HUDEP-2 (cell line): ENCODE data around the gene COL21A1.

Experiments
- DNase-seq, 76 experiments: peaks; one replicate each; lab custom pipeline; 2025; ENCODE audit not compliant: unreplicated experiment in 76 of 76; lab: John Stamatoyannopoulos, UW

Gene COL21A1

DNA sequence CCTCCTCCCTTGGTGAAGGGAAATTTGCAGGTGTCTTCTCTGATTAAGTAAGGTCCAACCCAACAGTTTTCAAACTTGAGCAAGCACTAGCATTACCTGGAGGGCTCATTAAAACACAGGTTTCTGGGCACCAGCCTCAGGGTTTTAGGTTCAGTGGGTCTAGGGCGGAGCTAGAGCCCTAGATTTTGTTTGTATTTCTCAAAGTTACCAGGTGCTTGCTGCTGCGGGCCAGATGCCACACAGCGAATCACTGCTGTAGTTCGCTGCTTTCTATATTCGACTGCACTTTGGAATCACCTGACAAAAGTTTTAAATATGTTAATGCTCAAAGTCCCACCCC is 869 bp downstream of the COL21A1 start:
- DNase-seq: no peak

DNA sequence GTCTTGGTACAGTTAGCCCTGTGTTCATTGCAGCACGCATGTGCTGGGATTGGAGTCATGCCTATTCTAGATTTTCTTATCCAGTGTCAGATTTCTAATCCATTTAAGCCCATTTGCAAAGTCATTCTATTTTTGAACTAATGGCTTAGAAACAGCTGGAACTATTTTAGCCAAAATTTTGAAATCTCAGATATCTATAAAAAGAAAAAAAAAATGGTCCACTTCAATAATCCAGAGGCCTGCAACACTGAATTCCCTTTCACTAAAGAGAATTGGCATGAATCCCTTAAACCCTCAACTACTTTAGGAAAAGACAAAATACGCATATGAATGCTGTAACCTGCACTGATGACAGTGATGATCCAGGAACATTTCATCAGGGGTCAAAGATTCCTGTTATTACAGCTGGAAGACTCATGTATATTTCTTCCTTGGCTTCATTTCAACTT is 1.5 kb downstream of the COL21A1 start:
- DNase-seq: no peak

DNA sequence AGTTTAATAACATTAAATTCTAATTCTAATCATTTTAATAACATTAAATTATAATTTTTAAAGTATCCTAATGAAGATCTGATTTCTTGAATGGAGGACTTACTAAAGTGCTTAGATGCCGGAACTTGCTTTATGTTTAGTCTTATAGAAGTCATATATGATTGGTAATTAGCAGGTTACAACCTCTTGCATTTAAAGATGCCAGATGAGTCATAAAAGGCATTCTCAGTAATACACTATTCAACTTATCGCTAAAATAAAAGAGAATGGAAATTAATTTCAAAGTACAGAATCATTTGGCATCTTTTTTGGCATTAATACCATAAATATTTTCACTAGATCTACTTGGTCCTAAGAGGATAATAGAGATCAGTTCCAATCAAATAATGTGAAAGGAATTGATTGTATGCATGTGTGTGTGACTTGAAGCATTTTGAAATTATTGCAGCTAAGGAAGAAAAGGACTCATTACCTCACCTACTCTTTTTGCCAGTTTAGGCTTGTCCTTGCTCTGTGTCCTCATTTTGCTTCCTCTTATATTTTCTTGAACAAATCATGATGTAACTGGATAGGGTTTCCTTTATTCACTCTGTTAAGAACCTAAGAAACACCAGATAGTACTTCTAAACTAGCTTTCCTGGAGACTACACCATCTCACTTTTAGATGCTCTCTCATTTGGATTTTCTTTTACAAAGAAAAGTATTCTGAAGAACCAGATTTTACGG is 2.7 kb downstream of the COL21A1 start:
- DNase-seq: no peak

DNA sequence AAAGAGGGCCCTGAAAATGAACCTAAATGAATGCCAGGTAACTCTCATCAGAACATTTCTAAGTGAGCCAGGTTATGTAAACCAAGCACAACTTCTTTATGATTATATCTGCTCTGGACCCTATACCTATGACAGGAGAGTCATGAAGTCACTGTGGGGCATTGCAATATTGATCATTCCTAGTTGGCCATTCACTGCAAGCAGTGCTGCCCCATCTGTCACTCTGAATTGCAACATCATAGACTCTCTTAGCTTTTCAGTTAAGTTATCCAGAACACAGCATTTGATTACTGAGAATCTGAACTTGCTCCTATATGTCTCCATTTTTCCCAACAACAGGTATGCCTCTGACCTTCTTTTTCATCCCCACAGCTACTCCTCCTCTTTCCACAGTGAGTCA is 3.3 kb downstream of the COL21A1 start:
- no peak for DNase-seq

DNA sequence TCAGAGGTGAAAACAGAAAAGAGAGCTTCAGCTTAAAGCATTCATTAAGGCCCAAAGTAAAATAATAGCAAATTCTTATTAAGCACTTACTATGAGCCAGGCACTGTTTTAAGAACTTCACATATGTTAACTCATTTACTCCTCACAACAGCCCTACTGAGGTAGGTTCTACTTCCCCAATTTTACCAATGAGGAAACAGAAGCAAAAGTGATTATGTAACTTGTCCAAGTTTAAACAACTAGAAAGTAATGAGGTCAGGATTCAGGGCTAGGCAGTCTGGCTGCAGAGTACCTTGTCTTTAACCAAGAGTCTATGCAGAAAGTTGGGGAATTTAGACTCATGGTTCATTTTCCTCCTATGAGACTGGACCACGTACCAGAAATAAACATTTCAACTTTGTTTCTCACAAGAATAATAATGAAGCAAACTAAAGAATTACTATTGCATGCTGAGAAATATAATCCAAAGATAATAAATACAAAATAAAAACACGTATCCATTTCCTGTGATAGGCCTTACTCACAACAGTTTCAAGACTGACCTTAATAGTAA is 3.8 kb downstream of the COL21A1 start:
- DNase-seq: no peak

DNA sequence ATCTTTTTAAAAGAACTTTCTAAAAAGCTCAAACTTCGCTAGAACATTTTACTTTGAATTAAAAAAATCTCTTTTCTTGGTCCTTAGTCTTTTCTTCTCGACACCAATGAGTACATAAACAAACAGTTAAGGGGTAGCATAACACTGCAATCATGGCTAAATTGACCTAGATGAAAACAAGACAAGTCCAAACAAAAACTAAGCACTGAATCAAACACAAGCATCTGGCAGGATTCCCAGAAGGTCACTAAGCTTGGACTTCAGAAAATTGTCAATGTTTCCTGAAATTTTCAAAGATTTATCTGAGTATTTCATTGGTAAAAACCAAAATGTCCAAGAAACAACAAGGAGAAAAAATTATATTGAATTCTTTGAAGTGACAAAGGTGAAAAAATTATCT is 5.0 kb downstream of the COL21A1 start:
- no peak for DNase-seq

DNA sequence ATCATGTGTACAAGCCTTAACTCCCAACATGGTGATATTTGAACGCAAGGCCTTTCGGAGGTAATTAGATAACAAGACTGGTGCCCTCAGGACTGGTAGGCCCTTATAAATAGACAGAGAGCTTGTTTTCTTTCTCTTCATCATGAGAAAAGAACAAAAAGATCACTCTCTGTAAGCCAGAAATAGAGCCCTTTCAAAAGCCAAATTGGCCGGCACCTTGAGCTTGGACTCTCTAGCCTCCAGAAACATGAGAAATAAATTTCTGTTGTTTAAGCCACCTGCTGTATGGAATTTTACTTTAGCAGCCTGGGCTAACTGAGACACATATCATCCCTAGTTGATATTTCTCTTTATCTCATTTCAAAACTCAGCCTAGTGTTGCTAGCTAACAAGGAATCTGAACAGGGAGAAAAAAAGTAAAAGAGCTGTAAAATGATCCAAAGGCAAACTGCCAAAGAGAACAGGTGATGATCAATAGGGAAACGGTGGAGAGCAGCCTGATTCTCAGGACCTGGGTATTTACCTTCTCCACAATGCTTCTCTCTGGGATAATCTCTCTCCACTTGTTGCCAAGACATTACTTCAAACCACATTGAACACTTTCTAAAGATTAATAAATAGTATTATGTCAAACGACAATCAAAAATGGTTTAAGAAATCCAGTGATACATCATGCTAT is 6.1 kb downstream of the COL21A1 start:
- no peak for DNase-seq

DNA sequence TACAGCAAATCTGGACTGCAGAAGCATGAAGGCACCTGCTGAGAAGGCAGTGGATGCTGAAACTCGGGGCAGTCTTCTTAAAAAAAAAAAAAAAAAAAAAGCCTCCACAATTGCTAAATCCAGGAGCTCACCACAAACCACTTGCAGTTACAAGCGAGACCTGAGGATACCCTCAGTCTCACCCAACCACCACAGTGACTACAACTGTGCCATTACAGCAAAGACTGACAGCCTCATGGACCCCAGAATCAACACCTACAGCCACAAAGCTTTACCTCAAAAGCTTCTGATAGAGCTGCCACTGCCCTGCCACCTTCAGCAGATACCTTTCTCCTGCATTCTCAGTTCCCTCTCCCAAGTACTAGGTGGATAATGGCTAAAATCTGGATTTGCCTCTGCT is 9.0 kb downstream of the COL21A1 start:
- DNase-seq: no peak

DNA sequence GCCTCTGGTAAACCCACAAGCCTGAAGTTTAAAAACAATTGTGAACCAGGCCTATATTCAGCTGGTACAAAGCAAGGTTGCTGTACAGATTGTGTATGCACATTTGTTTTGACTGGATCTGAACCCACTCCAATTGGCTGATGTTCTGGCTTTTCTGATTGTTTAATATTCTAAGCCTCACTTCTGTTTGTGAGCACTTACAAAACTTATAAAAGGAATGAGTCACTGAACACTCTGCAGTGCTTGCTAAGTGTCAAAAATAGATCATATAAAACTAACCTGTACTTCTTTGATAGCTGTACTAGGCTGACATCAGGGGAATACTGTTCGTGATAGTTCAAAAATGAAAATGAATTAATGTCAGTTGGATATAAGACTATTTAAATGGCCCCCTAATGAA is 12.1 kb downstream of the COL21A1 start:
- no peak for DNase-seq

DNA sequence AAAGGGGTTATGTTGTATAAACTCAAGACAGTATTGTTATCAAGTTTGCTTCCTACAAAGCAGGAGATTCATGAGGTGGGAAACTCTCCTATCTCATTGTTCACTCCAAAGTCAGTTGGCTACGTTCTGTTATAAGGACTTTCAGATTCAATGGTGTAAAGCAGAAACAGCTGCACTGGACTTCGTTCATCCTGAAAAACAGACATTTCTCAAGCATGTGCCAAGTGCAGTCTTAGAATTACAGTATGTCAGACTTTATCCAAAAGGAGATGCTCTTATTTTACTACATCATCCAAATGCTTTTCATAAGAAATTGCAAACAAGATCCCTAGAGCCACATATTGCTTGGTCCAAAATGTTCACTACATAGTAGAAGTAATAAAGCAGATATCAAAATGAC is 14.9 kb downstream of the COL21A1 start:
- DNase-seq: no peak

DNA sequence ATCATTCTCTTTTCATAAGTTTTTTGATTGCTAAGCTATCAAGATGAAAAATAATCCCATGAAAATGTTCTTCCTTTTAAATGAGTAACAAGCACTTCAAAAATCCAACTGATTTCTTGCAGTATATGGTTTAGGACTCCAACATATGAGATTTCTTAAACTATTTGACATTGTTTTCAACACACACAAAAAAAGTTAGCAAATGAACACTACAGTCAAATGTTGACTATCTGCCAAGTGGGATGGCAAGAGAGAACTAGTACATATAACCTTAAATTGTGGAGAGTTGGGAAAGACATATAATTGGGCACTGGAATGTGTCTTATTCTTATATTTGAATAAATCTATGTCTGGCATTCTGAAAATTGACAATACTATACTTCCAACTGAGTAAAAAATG is 15.6 kb downstream of the COL21A1 start:
- no peak for DNase-seq

DNA sequence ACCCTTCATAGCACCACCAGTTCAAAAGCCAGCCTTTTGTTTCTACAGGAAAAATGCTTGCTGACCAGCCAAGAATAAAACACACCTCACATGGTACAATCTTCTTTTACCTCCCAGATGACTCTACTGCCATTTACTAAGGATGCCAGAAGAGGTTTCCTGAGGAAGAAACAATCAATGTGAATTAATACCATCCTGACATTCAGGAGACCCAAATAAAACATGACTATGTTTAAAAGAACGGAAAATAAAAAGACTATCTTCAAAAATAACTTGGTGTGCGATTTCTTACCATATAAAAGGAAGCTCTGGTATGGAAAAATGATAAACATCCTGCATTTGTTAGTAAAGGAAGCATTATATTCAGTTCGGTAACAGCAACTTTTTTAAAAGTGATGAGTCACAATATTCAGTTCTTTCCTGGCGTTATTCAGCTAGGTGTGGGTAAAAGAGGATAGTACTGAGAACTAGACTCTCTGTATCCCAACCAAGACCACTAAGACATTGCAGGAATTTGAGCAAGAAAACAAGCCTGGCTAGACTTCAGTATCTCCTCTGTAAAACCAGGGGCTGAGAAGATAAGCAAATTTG is 16.3 kb downstream of the COL21A1 start:
- no peak for DNase-seq

DNA sequence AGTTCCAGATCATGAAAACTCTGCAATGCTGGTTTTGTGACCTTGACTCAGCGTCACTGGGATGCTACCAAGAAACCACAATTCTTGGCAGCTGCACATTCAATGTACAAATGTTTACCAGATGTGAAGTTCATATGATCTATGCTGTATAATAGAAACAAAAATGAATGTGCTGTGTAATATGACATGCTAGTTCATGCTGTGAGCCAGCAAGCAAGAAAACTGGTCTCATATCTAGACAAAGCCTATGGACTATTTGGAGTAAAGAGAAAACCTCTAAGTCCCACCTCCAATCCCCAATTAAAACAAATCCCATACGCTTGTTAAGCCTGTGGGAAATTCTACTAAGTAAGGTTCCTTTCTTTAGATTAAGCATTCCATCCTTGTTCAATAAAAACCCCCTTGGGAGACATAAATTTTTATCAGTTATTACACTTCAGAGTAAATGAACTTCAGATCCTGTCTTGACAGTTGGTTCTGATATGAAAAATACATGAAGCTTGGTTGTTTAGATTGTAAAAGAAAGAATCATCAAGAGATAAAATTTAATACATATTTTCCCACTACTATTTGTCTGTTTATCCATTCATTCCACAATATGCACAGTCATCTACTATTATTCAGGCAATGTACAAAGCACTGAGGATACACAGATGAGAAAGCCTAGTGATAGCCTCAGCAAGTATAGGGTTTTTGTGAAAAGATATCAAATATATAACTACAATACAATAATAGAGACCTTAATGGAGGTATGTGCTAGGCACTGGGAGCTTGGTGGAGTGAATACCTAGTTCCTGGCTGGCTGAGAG is 20.1 kb downstream of the COL21A1 start:
- no peak for DNase-seq

DNA sequence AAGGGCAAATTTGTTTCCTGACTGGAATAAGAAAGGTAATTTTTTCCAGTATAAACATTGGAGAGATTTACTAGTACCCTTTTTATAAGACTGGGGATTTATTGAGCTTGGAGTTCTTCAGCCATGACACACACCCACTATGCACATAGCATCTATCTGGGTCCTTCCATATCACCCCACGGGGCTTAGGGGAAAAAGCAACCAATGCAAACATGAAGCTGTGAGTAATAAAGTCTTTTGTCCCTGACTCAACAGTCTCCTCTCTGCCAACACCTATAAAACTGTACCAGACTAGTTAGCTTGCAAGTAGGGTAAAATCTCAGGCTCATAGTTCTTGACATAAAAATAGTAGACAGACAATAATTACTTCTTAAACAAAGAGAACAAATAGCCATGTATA is 23.4 kb downstream of the COL21A1 start:
- no peak for DNase-seq

DNA sequence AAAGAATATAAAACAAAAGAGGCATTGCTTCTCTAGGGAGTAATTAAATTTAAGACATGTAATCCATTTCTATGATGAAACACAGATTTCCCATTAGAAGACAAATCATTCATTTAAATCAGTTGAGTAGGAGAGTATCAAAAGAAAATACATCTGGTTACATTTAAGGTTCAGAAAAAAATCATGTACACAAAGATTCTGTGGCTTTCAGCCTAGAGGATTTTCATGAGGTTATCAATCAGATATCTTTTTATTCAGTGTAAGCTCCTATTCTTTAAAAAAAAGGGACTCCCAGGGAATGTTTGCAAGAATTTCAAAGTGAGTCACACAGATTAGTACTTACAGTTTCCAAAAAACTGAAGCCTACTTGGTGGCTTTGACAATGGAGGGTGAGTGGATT is 24.9 kb downstream of the COL21A1 start:
- no peak for DNase-seq

DNA sequence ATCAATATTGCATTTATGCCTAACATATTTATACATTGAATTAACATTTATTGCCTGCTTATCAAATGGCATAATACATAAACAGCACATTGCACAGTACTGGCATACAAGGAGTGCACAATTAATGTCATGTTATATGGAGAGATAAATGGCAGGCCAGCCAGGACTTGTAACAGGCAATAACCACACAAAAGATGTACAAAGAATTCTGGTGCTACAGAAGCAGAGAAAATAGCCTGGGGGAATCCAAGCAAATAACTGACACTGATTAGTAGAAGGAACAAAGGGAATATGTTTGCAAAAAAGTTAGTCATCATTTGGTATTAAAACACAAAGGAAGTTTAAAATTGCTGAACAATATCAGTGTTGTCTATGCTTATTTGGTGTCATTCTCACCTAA is 27.3 kb downstream of the COL21A1 start:
- DNase-seq: no peak

DNA sequence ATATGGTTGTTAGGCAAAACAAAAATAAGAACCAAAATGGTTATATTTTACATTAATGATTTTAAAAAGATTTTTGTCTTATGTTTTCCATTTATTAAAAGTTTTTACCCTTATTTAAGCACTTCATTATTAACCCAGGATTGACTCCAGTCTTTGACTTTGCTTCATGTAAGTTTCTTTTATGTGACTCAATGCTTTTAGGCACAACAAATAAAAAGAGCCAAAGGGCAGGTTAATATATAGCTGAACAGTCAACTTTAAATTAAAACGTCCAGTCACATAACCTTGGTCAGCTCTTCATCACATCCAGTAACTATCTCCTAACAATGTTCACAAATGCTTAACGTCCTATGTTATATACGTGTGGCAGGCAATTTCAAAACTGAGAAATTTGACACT is 32.7 kb downstream of the COL21A1 start:
- DNase-seq: no peak

DNA sequence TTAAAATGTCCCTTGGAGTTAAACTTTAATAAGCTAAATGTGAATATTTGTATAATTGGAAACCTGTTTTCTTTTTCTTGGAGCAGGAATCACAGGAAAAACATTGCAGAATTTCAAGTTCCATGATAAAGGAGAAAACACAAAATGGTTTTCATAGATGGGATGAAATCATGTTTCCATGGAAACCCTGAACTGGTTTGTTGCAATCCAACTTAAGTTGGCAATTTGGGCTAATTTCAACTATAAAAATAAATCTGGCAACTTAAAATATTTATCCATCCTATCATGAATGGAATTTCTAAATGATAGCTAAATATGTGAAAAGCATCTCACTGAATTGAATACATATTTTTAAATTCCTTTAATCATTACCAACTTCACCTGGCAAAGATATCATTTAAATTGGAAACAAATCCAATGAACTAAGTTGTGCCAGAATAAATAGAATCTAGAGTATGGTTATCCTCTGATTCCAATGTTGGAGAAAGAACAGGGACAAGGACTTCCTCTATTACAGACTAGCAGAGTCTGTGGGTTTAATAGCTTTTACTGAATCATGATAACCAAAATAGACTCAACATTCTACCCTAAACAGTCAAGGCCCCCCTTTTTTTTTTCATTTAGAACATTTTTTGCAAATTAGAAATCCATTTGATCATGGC is 33.2 kb downstream of the COL21A1 start:
- no peak for DNase-seq

DNA sequence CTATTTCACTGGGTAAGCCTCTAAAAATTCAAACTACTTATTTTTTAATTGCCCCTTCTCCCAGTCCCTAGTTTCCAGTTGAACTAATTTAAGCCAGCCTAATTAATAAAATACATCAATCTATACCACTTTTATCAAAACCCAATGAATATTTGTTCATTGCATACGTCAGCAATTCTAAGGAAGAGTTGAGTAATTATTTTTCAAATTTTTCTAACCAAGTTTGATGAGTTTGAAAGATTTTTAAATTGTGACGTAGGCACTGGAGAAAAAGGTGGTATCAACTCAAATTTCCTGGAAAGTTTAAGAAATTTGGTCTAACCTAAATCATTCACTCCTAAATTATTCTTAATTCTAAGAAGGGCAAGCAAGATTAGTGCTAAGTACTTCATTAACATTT is 35.7 kb downstream of the COL21A1 start:
- no peak for DNase-seq

DNA sequence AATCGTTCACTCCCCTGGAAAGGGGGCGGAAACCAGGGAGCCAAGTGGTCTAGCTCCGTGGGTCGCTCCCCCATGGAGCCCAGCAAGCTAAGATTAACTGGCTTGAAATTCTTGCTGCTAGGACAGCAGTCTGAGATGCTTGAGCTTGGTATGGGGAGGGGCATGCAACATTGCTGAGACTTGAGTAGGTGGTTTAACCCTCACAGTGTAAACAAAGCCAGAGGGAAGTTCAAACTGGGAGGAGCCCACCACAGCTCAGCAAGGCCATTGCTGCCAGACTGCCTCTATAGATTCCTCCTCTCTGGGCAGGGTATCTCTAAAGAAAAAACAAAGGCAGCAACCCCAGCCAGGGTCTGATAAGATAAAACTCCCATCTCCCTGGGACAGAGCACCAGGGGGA is 43.2 kb downstream of the COL21A1 start:
- DNase-seq: no peak

DNA sequence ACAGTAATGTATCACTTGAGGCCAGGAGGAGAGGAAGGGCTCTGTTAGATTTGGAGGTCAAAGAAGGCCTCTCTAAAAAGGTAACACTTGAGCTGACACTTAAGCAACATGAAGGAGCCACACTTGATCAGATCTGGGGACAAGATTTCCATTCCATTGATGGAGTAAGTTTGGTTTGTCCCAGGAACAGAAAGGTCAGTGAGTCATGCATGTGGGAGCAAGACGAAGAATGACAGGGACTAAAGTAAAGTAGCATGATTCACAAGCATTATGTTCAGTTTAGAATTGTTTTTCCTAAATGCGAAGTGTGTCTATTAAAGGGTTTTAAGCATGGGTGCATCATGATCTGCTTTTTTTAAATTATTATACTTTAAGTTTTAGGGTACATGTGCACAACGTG is 47.4 kb downstream of the COL21A1 start:
- no peak for DNase-seq
